ENCODE results near the gene ACSS1.

The ACSS1 gene

DNA sequence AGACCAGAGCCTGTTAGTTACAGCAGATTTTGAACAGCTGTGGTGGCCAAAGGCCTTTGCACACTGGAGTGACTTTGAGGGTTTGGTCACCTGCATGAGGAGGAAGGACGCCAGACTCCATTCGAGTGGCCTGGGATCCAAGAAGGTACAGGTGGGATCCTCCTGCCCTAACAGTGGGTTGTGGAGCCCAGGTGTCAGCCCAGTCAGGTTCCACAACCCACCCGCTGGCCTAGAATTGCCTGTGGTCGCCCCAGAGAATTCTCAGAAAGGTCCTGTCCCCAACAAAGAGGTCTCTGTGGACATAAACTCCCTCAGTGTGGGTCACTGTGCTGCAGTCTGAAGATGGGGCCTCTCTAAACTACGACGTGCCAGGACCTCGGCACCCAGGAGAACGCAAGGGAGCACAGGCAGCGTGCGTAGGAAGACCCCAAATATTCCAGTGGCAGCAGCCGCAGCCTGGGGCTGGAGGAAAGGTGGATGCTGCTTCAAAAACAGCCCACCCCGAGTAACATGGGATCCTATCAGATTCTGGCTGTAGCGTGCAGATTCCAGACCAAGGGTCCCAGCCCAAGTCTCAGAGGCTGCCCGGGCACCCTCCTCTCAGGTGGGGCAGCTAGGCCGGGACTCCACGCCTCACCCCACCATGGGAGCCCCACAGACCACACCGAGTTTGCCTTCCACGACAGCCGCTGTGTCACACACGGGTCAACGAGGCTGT lies 16.0 kb downstream of the ACSS1 start:
- H3K4me3 ChIP-seq (replicated peaks in 1 of 2; ENCODE audit: low read depth in 2 of 2, low read length in 2 of 2), result no peak overlapping the region
- TF ChIP-seq, protein P1, sequence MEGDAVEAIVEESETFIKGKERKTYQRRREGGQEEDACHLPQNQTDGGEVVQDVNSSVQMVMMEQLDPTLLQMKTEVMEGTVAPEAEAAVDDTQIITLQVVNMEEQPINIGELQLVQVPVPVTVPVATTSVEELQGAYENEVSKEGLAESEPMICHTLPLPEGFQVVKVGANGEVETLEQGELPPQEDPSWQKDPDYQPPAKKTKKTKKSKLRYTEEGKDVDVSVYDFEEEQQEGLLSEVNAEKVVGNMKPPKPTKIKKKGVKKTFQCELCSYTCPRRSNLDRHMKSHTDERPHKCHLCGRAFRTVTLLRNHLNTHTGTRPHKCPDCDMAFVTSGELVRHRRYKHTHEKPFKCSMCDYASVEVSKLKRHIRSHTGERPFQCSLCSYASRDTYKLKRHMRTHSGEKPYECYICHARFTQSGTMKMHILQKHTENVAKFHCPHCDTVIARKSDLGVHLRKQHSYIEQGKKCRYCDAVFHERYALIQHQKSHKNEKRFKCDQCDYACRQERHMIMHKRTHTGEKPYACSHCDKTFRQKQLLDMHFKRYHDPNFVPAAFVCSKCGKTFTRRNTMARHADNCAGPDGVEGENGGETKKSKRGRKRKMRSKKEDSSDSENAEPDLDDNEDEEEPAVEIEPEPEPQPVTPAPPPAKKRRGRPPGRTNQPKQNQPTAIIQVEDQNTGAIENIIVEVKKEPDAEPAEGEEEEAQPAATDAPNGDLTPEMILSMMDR (IDR thresholded peaks at IDR 0.05; ENCODE audit: low read depth, low read length), result no peak
- DNase-seq (ENCODE audit: low read depth in 2 of 2), result no peak

DNA sequence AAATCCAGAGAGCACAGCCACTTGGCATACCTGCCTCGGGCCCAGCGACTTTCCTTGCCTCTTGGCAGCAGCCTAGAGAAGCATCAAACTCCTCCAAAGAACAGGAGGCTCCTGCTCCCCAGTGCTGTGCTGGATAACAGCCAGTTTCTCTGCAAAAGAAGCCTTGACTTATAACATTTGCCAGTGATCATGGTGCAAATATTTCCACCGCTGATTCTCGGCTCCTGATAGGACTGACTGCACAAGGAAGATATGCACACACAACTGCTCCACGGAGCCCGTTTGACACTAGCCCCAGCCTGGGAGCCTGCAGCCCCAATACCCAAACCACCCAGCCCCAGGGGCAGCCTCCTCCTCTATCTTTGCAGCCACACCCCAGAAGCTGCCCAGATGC lies 17.5 kb downstream of the ACSS1 start:
- TF ChIP-seq, protein P1 (IDR thresholded peaks at IDR 0.05; ENCODE audit: low read depth, low read length), result no peak
- no peak overlapping the region for H3K4me3 ChIP-seq (replicated peaks in 1 of 2; ENCODE audit: low read depth in 2 of 2, low read length in 2 of 2)
- DNase-seq (ENCODE audit: low read depth in 2 of 2), result peak; percentile 66 to 93

DNA sequence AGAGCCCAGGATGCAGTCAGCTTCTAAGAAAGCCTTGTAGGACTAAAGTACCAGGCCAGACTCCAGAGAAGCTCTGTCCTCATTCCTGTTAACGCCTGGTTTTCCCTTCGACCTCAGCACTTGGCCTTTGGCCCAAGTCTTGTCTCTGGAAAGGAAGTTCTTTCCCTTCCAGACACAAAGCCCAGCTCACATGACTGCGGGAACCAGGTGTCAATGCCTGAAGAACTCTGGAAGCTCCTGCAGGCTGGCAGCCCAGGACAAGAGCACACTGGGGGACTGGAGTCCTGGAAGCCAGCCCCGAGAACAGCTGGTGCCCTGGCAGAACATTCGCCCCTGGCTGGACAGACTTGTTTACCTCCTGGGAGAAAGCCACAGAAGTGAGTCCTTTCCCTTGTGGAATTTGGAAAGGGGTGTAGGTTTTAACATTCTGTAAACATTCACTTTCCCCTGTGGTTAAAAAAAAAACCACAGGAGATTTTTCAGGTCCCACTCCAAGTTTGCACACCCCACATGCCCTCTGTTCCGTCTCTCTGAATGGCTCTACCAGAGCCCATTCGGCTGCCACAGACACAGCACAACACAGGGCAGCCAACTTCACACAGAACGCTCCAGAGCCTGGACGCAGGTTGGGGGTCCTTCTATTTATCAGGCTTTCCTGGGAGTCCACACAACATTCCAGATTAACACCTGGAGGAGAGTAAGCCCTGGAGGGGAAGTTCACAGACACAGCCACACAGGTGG lies 18.1 kb downstream of the ACSS1 start:
- DNase-seq (ENCODE audit: low read depth in 2 of 2), result peak; percentile 76 to 97
- H3K4me3 ChIP-seq (replicated peaks in 1 of 2; ENCODE audit: low read depth in 2 of 2, low read length in 2 of 2), result no peak overlapping the region
- TF ChIP-seq, protein P1 (IDR thresholded peaks at IDR 0.05; ENCODE audit: low read depth, low read length), result no peak

DNA sequence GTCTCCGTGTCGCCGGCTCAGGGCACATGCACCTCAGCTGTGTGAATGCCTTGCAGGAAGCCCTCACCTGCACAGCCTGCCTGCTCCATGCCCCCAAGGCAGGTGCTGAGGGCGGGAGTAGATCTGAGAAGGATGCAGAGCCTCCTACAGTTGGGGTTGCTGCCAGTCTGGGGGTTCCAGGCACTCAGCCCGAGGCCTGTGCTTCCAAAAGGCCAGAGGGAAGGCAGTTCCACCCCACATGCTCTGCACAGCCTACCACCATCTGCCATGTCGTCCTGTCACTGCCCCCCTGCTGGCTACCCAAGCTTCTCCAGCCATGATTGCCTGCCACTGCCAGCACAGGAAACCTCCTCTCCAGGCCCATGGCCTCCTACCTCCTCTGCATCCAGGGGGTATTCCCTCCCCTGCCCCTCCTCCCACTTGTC lies 19.3 kb downstream of the ACSS1 start:
- no peak overlapping the region for H3K4me3 ChIP-seq (replicated peaks in 1 of 2; ENCODE audit: low read depth in 2 of 2, low read length in 2 of 2)
- no peak for DNase-seq (ENCODE audit: low read depth in 2 of 2)
- TF ChIP-seq, protein P1 (IDR thresholded peaks at IDR 0.05; ENCODE audit: low read depth, low read length), result no peak

DNA sequence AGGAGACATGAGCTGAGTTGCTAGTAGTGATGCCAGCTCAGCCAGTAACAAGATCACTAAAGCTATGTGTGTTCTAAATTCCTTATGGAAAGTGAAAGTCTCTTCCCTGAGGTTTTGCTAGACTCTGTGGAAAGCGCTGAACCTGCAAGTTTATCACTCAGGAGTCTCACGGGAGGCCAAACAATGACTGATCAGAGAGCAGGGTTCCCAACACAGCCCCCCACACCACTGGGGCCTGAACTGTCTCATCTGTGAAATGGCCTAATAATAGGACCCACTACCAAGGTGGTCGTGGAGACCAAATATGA lies 19.9 kb downstream of the ACSS1 start:
- H3K4me3 ChIP-seq (replicated peaks in 1 of 2; ENCODE audit: low read depth in 2 of 2, low read length in 2 of 2), result no peak overlapping the region
- TF ChIP-seq, protein P1 (IDR thresholded peaks at IDR 0.05; ENCODE audit: low read depth, low read length), result no peak
- DNase-seq (ENCODE audit: low read depth in 2 of 2), result no peak

DNA sequence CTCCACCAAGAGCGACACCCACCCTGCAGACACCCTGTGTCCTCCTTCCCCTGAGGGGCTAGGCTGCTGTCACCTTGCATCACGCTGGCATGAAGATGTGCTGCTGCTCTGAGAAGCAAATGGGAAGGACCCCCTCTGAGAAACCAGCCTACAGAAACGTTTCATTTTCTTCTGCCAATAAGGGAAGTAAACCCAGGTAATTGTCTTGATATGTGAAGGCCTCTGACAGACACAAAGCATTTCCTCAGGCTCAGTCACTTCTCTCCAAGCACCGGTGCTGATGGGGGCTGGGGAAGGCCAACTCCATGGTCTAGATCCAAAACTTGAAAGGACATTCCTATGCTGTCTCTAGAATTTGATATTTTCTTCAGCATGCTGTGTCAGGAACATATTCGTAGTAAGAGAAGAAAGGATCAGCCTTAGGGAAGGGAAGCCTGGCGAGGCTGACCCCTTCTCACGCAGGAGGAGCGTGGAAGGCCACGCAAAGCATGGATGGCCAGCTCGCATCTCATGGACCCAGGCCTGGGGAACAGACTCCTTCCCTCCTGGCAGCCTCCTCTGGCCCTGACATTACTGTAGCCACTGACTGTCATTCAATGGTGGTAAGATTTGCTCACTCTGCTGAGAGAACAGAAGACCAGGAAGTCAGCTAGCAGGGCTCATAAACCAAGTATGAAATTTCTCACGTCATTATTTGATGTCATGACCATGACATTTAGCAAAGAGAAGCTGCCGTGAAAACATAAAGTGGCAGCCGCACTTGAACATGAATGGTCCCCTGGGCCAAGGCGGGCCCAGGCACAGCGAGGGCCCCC lies 20.4 kb downstream of the ACSS1 start:
- no peak for DNase-seq (ENCODE audit: low read depth in 2 of 2)
- TF ChIP-seq, protein P1 (IDR thresholded peaks at IDR 0.05; ENCODE audit: low read depth, low read length), result no peak
- no peak overlapping the region for H3K4me3 ChIP-seq (replicated peaks in 1 of 2; ENCODE audit: low read depth in 2 of 2, low read length in 2 of 2)

All from cardiac fibroblast (primary cell).